ENCODE results near the gene FAHD1. TPM values are rescaled to one million over a fixed set of nuclear protein-coding genes. Genes with fewer than 3 reads are reported as not detected.

Gene FAHD1
- 32.1 and 32.4 TPM in 2 replicates for total RNA-seq

GRCh38 chr16:1826691-1827573 lies at the start of gene FAHD1, which contains the start of gene HAGH:
TSS of gene FAHD1 (plus strand) at chr16:1827206. CDS start at chr16:1827239, 33 bp downstream.
TSS of gene HAGH (minus strand) at chr16:1826825. CDS start at chr16:1826787, 38 bp downstream.

GRCh38 chr16:1782408-1783264 lies 44.4 kb upstream of the FAHD1 start, which contains the start of the genes NUBP2 and SPSB3:
TSS of gene NUBP2 (plus strand) at chr16:1782960. CDS start at chr16:1783021, 61 bp downstream.
TSS of gene SPSB3 (minus strand) at chr16:1782571. CDS start at chr16:1781483, 1,088 bp downstream.

GRCh38 chr16:1793578-1794220 lies 33.3 kb upstream of the FAHD1 start, which contains the start of gene IGFALS:
TSS of gene IGFALS (minus strand) at chr16:1793705. CDS start at chr16:1793652, 53 bp downstream.

GRCh38 chr16:1871974-1872635 lies 45.1 kb downstream of the FAHD1 start, which contains the start of gene MEIOB:
TSS of gene MEIOB (minus strand) at chr16:1872164. CDS start at chr16:1868175, 3,989 bp downstream.

Other genes starting within 250 kb of the FAHD1 start
- 14.0 and 18.4 TPM in 2 replicates for gene IFT140, start 215.1 kb upstream of the FAHD1 start, total RNA-seq
- gene CRAMP1, start 214.8 kb upstream of the FAHD1 start, total RNA-seq, result 7.0 and 7.2 TPM in 2 replicates
- 34.8 and 38.2 TPM in 2 replicates for gene JPT2, start 148.9 kb upstream of the FAHD1 start, total RNA-seq
- 21.0 and 35.7 TPM in 2 replicates for gene MAPK8IP3, start 121.0 kb upstream of the FAHD1 start, total RNA-seq
- 89.0 and 91.8 TPM in 2 replicates for gene NME3, start 55.7 kb upstream of the FAHD1 start, total RNA-seq
- gene EME2, start 54.4 kb upstream of the FAHD1 start, total RNA-seq, result 3.9 and 11.9 TPM in 2 replicates
- gene MRPS34, start 54.1 kb upstream of the FAHD1 start, total RNA-seq, result 85.5 and 88.4 TPM in 2 replicates
- gene SPSB3, start 44.6 kb upstream of the FAHD1 start, total RNA-seq, result 35.9 and 42.5 TPM in 2 replicates
- 87.6 and 105 TPM in 2 replicates for gene NUBP2, start 44.2 kb upstream of the FAHD1 start, total RNA-seq
- not detected in 2 replicates for gene IGFALS, start 33.5 kb upstream of the FAHD1 start, total RNA-seq
- 16.1 and 36.5 TPM in 2 replicates for gene HAGH, start 381 bp upstream of the FAHD1 start, total RNA-seq
- gene MEIOB, start 45.0 kb downstream of the FAHD1 start, total RNA-seq, result 0.34 TPM in 1 of 2 replicates, not detected in the other
- 0.12 and 0.34 TPM in 2 replicates for gene HS3ST6, start 91.2 kb downstream of the FAHD1 start, total RNA-seq
- 8.9 and 9.4 TPM in 2 replicates for gene MSRB1, start 116.0 kb downstream of the FAHD1 start, total RNA-seq
- gene RPL3L, start 127.5 kb downstream of the FAHD1 start, total RNA-seq, result not detected in 2 replicates
- 234 and 254 TPM in 2 replicates for gene NDUFB10, start 132.3 kb downstream of the FAHD1 start, total RNA-seq
- gene RPS2, start 137.6 kb downstream of the FAHD1 start, total RNA-seq, result 4,233 and 5,666 TPM in 2 replicates
- not detected in 2 replicates for gene RNF151, start 139.7 kb downstream of the FAHD1 start, total RNA-seq
- gene TBL3, start 144.8 kb downstream of the FAHD1 start, total RNA-seq, result 27.9 and 35.8 TPM in 2 replicates
- gene NOXO1, start 154.3 kb downstream of the FAHD1 start, total RNA-seq, result 2.1 TPM in 1 of 2 replicates, not detected in the other
- 11.4 and 28.1 TPM in 2 replicates for gene GFER, start 157.0 kb downstream of the FAHD1 start, total RNA-seq
- gene SYNGR3, start 162.8 kb downstream of the FAHD1 start, total RNA-seq, result 1.3 and 1.4 TPM in 2 replicates
- gene ZNF598, start 182.6 kb downstream of the FAHD1 start, total RNA-seq, result 31.0 and 49.6 TPM in 2 replicates
- gene NPW, start 192.6 kb downstream of the FAHD1 start, total RNA-seq, result 1.6 and 8.7 TPM in 2 replicates
- gene NHERF2, start 199.7 kb downstream of the FAHD1 start, total RNA-seq, result 19.3 and 52.7 TPM in 2 replicates
- 19.2 and 23.6 TPM in 2 replicates for gene NTHL1, start 220.6 kb downstream of the FAHD1 start, total RNA-seq
- 33.6 and 45.9 TPM in 2 replicates for gene TSC2, start 220.8 kb downstream of the FAHD1 start, total RNA-seq

Measured in pericardium fibroblast (primary cell).